GM10847 (cell line): ENCODE results near the gene MPHOSPH6.

ENCODE experiments used
- POLR2A ChIP-seq: IDR thresholded peaks from 2 replicates; pipeline ENCODE4 v1.6.1; 2011; ENCODE audit not compliant: insufficient read length; ENCODE audit errors: extremely low read depth

Gene MPHOSPH6

DNA sequence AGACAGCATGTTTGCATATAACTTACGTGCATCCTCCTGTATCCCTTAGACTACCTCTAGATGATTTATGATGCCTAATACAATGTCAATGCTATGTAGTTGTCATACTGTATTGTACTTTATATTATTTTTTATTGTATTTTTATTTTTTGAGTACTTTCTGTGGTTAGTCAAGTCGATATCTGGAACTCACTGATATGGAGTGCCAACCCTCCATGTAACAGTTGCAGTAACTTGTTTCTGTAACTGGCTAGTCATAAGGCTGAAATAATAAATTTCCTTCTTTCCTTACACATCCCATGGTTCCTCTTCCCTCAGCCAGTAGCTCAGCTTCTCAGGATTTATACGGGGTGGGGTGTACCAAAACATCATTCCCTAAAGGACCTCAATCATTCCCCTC, 23.5 kb downstream of the MPHOSPH6 start:
- TF ChIP-seq POLR2A: no peak

GRCh38 chr16:82138478-82139285, 31.3 kb downstream of the MPHOSPH6 start:
- no peak for TF ChIP-seq POLR2A

DNA sequence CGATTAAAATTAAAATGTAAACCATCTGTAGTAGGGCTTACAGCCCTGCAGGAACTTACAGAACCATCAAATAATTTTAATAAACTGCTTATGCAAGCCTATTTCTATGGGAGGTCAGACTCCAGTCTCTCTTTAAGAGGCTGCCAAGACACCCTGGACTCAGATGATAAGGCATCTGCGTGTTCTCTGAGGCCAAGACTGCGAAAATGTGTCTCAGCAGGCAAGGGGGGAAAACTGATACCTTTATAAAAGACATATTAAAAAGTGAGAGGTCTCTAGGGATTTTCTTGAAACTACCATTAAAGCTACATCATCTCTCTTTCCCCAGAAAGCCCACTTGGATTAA, 32.2 kb downstream of the MPHOSPH6 start:
- TF ChIP-seq POLR2A: no peak

DNA sequence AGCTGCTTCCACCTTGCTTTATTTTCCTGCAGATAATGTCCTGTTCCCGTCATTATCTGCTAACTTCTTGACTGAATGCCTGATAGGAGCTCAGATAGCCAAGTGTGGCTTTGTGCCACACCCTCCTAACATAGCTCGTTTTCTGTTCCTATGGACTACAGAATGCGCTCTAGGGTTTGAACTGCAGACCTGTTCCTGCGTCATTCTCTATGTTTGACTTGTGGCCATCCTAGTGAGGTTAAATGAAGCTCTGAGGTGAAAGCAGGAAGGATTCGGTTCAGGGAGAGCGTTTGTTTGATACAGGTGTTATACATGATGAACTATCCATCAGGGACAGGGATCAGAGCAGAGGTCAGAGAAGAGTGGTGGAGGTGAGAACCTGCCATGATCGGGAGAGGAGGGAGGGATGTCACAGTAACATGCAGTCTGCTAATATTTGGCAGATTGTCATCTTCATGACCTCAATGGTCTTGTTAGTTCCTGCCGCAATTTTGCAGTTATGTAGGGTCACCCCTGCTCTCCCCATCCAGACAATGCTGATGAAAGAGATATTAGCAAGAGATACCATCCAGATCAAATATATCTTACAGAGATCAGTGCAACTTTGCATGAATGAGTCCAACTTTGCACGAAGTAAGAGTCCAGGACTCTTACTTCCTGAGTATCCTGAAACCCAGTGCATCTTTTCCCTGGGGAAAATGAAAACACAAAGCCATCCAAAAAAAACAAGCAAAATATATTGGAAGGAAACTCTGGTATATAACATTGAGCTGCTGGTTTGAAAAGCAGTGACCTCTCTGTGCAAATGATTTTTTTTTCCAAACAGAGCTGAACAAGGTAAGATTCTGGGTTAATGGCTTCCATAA, 32.8 kb downstream of the MPHOSPH6 start:
- no peak for TF ChIP-seq POLR2A

DNA sequence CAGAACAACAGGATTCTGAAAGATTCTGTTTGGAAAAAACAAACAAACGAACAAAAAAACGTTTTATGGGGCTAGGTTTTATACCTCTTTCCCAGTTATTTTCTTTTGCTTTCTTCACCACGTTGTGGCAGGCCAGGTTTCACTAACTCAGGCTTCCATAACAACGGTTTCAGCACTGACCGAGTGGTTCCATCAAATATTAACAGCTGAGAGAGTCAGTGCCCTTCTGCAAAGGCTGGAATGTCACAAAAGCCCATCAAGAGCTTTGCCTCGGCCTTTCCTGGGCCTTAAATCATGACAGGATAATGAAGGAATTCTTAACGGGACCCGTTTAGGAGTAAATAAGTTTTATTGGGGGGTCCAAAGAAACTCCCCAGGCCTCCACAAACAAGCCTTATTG, 34.2 kb downstream of the MPHOSPH6 start:
- no peak for TF ChIP-seq POLR2A

DNA sequence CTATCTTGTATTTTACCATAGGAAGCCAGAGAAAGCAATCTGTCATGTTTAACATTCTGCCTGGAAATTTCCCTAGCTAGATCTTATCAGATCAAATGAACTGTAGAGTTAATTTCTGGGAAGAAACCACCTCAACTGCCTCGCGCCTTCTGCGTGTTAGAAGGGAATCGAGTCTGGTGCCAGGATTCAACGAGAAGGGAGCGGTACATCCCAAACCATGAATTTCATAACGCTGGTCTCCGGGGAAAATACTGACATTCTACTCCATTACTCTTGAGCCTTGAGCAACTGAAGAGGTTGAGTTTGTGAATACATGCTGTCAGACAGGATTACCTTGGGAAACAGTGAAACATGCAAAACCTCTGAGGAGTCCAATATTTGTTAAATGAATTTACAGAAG, 35.2 kb downstream of the MPHOSPH6 start:
- TF ChIP-seq POLR2A: no peak

GRCh38 chr16:82133798-82134197, 36.2 kb downstream of the MPHOSPH6 start:
- TF ChIP-seq POLR2A: no peak

DNA sequence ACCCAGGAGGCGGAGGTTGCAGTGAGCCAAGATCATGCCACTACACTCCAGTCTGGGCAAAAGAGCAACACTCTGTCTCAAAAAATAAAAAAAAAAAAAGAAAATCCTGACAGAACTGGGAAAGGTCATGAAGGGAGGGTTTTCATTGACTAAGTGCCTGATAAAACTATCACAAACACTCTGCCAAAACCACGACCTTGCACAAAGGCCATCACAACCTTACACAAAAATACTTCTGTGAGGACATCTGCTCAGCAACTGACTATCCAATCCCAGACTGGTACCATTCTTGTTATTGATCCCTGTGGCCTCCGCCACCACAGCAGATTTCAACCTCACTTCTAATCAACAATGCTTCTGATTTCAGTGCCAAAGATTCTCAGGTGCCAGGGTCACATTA, 40.1 kb downstream of the MPHOSPH6 start:
- no peak for TF ChIP-seq POLR2A

- no peak for TF ChIP-seq POLR2A
Observed at GRCh38 chr16:82124651-82125050, 45.4 kb downstream of the MPHOSPH6 start.

DNA sequence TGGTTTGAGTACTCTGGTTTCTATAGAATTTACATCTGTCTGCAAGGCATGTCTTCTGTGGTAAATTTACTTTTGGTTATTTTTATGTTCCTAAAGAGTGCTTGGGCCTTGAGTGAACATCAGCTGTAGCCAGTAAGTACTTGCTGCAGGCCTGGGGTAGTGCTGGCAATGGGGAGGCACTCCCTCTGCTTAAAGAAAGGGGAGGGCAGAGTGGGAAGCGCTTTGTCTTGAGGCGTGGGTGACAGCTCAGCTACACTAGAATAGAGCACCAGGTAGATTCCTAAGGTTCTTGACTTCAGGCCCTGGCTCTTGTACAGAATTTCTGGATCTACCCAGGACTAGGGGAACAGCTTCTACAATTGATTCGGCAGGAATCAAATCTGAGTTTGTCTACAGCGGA, 50.6 kb downstream of the MPHOSPH6 start:
- no peak for TF ChIP-seq POLR2A

DNA sequence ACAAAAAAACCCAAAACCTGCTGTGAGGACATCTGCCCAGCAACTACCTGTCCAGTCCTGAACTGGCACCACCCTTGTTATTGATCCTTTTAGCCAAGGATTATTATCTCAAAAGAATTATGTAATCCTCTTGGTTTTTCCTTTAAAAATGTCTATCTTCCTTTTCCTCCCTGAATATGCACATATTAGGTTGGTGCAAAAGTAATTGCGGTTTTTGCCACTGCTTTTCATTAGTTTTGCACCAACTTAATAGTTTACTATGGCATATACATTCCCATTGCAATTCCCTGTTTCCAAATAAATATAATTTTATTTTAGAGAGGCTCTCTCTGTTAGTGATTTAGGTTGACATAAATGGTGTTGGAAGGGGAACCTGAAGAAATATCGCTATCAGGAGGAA, 51.3 kb downstream of the MPHOSPH6 start:
- no peak for TF ChIP-seq POLR2A

- no peak for TF ChIP-seq POLR2A
Observed at GRCh38 chr16:82116535-82116934, 53.5 kb downstream of the MPHOSPH6 start.

DNA sequence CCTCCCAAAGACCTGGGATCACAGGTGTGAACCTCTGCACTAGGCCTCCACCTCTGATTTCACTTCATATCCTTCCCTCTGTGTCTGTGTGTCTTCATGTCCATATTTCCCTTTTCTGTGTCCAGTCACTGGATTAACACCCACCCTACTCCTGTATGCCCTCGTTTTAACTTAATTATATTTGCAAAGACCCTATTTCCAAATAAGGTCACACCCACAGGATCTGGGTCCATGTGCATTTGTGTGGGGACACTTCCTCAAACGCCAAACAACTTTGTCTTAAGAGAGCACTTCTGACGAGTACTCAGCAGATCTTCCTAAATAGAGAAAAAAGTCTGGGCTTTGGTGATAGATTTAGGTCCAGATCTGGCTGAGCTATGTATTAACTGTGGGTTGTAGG, 56.3 kb downstream of the MPHOSPH6 start:
- TF ChIP-seq POLR2A: no peak

- no peak for TF ChIP-seq POLR2A
Observed at GRCh38 chr16:82111944-82112343, 58.1 kb downstream of the MPHOSPH6 start.

DNA sequence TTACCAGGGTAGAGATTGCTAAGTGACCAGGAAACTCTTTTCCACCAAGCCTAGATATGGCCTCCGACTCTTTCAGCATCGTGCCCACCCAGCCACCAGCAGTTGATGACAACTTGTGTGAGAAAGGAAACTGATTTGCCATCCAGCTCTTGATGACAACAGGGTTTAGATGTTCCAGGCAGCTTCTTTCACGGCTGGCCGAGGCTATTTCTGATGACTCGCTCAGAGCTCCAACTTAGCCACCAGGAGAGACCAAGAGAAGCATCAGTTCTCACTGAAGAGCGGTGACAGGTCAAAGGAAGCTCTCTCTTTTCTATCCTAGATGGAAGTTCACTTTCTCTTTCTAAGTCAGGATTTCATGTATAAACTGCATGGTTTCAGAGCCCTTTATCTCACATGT, 61.2 kb downstream of the MPHOSPH6 start:
- no peak for TF ChIP-seq POLR2A

GRCh38 chr16:82108100-82108499, 61.9 kb downstream of the MPHOSPH6 start:
- TF ChIP-seq POLR2A: no peak
